GM12875 (cell line): ENCODE measurements around the gene INO80B.

Experiments used
- H3K4me3 ChIP-seq: one replicate; pipeline ENCODE4 v1.5.1; 2011; ENCODE audit warnings: low read depth, low read length, control low read depth
- CTCF ChIP-seq: IDR thresholded peaks from 2 replicates; pipeline ENCODE4 v1.5.1; 2011; ENCODE audit warnings: low read depth, mild to moderate bottlenecking, control low read depth, inconsistent platforms, low read length, moderate library complexity, borderline replicate concordance; ENCODE audit not compliant: insufficient read depth

Gene INO80B

GRCh38 chr2:74504591-74504990 is 49.7 kb downstream of the INO80B start:
- TF ChIP-seq CTCF, result no peak
- H3K4me3 ChIP-seq, result no peak overlapping the region

- TF ChIP-seq CTCF, result no peak
- H3K4me3 ChIP-seq, result no peak overlapping the region
These were observed 50.8 kb downstream of the INO80B start for GRCh38 chr2:74505448-74506246.

GRCh38 chr2:74507145-74507925 is 52.4 kb downstream of the INO80B start, which contains the start of gene PCGF1:
TSS of gene PCGF1 (minus strand) at chr2:74507695. CDS start at chr2:74507668, 27 bp downstream.
- peak; percentile 73 for TF ChIP-seq CTCF
- H3K4me3 ChIP-seq, result peak within 1 kb of the TSS; percentile 85
